Measurements from ENCODE around the gene L3MBTL4. TPM values are rescaled to one million over a fixed set of nuclear protein-coding genes. Genes with fewer than 3 reads are reported as not detected.

The L3MBTL4 gene
- total and polyA plus RNA-seq, 9 of the 15 experiments (the other 6 are each of a cell fraction or from before 2014, with no cell fraction given): not detected

GRCh38 chr18:5943514-5943913, 471.2 kb downstream of the L3MBTL4 start:
- in situ Hi-C loops (cut with MboI) (no loop called here), intact Hi-C loops (cut with micrococcal nuclease) (no loop called here)
- no peaks in the 10 kb centered on the region for H3K36me3 ChIP-seq (ENCODE audit: control insufficient read depth, insufficient read depth, low read length)
- 0% methylated on average over 5 of the region's 5 CpGs for WGBS (ENCODE audit: insufficient coverage, low coverage, missing lambda C conversion rate)
- no peaks in the 10 kb centered on the region for H3K9me1 ChIP-seq (ENCODE audit: control insufficient read depth, insufficient read depth, low read length)
- H2AFZ ChIP-seq (ENCODE audit: low read depth, low read length): no peak overlapping the region
- no peak overlapping the region for H3K9ac ChIP-seq (ENCODE audit: insufficient read depth in 1 of 2, low read depth in 2 of 2, low read length in 2 of 2)
- ATAC-seq (no peak), DNase-seq (ENCODE audit: extremely low read depth in 1 of 4, low spot score in 3 of 4) (no peak), FAIRE-seq (no peak)
- no peaks in the 10 kb centered on the region for H4K20me1 ChIP-seq (replicated peaks; ENCODE audit: control insufficient read depth, insufficient read depth, low read length)
- no TSS peak for BruUV-seq (replicated peaks)
- no peak overlapping the region for H3K4me2 ChIP-seq (ENCODE audit: insufficient read depth, low read length)
- H3K9me3 ChIP-seq (replicated peaks; ENCODE audit: control insufficient read depth, insufficient read depth, low read depth, low read length): no peaks in the 10 kb centered on the region; the same call in 1 of the 2 replicates
- no peaks in the 10 kb centered on the region for H3K79me2 ChIP-seq (ENCODE audit: control insufficient read depth, insufficient read depth, low read length)
- H3K27me3 ChIP-seq (ENCODE audit: control insufficient read depth in 2 of 2, insufficient read depth in 2 of 2, low read length in 2 of 2): no peaks in the 10 kb centered on the region
- H3K4me3 ChIP-seq: no peak overlapping the region
- ChIA-PET CTCF (ENCODE audit: low intra/inter-chr PET ratio) (no interaction called here), POLR2A (no interaction called here)
- H3K4me1 ChIP-seq (replicated peaks in 1 of 2; ENCODE audit: control insufficient read depth in 2 of 2, insufficient read depth in 2 of 2, low read length in 2 of 2): no peaks in the 10 kb centered on the region
- no peak overlapping the region for H3K27ac ChIP-seq (ENCODE audit: extremely low read depth, low read depth, low read length)
- TF ChIP-seq, protein P1, sequence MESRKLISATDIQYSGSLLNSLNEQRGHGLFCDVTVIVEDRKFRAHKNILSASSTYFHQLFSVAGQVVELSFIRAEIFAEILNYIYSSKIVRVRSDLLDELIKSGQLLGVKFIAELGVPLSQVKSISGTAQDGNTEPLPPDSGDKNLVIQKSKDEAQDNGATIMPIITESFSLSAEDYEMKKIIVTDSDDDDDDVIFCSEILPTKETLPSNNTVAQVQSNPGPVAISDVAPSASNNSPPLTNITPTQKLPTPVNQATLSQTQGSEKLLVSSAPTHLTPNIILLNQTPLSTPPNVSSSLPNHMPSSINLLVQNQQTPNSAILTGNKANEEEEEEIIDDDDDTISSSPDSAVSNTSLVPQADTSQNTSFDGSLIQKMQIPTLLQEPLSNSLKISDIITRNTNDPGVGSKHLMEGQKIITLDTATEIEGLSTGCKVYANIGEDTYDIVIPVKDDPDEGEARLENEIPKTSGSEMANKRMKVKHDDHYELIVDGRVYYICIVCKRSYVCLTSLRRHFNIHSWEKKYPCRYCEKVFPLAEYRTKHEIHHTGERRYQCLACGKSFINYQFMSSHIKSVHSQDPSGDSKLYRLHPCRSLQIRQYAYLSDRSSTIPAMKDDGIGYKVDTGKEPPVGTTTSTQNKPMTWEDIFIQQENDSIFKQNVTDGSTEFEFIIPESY (CRISPR knock-in tag; IDR thresholded peaks at IDR 0.05): no peak
- TF ChIP-seq ZNF589 (CRISPR knock-in tag; IDR thresholded peaks at IDR 0.05; ENCODE audit: low read depth) (no peak), PHB2 (IDR thresholded peaks at IDR 0.05; ENCODE audit: low read depth) (no peak), SPI1 (IDR thresholded peaks at IDR 0.05; ENCODE audit: borderline replicate concordance, low read depth, low read length) (no peak), ZBTB12 (CRISPR knock-in tag; IDR thresholded peaks at IDR 0.05) (no peak), SFPQ (IDR thresholded peaks at IDR 0.05; ENCODE audit: low read depth, low read length) (no peak), ZKSCAN3 (CRISPR knock-in tag; IDR thresholded peaks at IDR 0.05) (no peak), ZNF75A (CRISPR knock-in tag; IDR thresholded peaks at IDR 0.05) (no peak), TGIF2 (CRISPR knock-in tag; IDR thresholded peaks at IDR 0.05) (no peak), TAL1 (IDR thresholded peaks at IDR 0.05) (no peak), SAP30 (IDR thresholded peaks at IDR 0.05; ENCODE audit: borderline replicate concordance, insufficient read depth, low read depth, low read length, poor library complexity, severe bottlenecking) (no peak), TEAD1 (CRISPR knock-in tag; IDR thresholded peaks at IDR 0.05) (no peak), IRF2 (CRISPR knock-in tag; IDR thresholded peaks at IDR 0.05) (no peak), NFRKB (IDR thresholded peaks at IDR 0.05; ENCODE audit: low read depth) (no peak), NONO (IDR thresholded peaks at IDR 0.05; ENCODE audit: low read depth in 2 of 2, low read length in 1 of 2) (no peak), ZSCAN32 (CRISPR knock-in tag; IDR thresholded peaks at IDR 0.05) (no peak), CBFB (CRISPR knock-in tag; IDR thresholded peaks at IDR 0.05) (no peak), CHD2 (IDR thresholded peaks at IDR 0.05; ENCODE audit: low read depth, low read length) (no peak), ZNF436 (CRISPR knock-in tag; IDR thresholded peaks at IDR 0.05) (no peak)

Measured in K562 (cell line).